CD4-positive, alpha-beta T cell treated with Interleukin-6 for 4 hours (primary cell): Measurements from ENCODE around the gene MGST2.

Source experiments
- DNase-seq: peaks from one replicate; pipeline ENCODE4 v3.0.0-alpha.2; 2020; ENCODE audit warnings: mixed read lengths

MGST2 gene

DNA sequence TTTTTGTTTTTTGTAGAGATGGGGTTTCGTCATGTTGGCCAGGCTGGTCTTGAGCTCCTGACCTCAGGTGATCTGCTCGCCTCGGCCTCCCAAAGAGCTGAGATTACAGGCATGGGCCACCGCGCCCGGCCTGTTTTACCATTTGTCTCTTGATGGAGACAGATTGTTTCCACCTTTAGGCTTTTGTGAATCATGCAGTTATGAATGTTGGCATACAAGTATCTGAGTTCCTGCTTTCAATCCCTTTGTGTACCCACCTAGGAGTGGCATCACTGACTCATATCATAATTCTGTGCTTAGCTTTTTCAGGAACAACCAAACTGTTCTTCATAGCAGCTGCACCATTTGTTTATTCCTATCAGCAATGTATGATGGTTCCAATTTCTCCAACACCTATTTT lies 20.2 kb upstream of the MGST2 start:
- no peak for DNase-seq

DNA sequence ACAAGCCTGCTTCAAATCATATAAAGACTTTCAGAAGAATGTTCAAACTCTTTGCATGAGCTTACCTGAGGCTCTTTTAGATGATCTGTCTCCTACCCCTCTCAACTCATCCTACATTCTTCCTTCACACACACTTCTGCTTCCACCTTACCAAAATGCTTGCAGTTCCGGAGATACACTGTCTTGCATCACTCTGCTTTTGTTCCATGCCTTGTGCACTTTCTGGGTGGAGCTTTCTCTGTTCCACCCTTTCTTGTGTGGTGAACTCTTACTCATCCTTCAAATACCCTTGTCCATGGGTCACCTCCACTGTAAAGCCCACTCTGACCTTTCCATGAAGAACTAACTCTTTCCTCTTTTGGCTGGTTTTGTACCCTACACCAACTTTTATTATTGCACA lies 18.4 kb upstream of the MGST2 start:
- no peak for DNase-seq

DNA sequence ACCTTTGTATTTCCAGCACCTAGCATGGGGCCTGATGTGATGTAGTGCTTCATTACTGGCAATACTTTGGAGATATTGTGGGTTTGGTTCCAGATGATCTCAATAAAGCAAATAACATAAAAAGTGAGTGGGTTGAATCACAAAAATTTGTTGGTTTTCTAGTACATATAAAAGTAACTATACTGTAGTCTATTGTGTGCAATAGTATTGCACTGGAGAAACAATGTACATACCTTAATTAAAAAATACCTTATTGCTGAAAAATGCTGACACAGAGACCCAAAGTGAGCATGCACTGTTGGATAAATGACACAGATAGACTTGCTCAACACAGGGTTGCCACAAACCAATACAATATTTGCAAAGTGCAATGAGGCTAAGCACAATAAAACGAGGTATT lies 17.7 kb upstream of the MGST2 start:
- no peak for DNase-seq

DNA sequence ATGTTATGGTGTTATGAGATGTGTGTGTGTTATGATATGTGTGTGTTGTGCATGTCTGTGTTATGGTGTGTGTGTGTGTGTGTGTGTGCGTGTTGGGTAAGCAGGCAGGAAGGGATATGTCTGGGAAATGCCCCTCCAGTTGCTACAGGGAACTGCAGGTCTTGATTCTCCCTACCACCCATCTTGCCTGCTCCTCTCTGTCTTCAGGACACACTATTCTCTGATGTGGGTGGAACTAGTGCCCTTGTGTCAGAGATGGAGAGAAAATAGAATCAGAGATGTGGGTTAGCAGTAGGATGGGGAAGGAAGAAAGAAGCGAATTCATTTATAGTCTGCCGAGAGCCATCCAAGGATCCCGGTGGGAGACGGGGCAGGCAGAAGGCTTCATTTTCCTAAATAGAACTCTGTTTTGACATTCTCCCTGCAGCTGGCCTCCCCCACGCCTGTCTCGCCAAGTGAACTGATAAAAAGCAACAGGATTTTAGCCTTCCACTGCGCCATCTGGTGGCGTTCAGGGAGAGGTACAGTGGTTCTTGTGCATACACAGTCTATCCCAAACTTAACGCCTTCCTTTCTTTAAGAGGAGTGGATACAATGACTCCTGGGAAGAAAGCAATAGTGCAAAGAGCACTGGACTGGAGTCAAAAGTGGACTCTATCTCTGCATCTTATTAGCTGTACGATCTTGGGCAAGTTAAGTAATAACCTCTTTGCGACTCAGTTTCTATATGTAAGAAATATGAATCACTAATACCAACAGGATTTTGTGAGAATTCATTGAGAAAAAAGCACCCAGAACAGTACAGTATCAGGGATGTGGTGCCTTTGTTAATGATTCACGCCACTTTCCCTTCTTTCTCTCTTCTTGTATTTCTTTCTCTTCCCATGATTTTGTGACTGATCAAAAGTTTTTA lies 14.1 kb upstream of the MGST2 start:
- DNase-seq = peak; percentile 81

DNA sequence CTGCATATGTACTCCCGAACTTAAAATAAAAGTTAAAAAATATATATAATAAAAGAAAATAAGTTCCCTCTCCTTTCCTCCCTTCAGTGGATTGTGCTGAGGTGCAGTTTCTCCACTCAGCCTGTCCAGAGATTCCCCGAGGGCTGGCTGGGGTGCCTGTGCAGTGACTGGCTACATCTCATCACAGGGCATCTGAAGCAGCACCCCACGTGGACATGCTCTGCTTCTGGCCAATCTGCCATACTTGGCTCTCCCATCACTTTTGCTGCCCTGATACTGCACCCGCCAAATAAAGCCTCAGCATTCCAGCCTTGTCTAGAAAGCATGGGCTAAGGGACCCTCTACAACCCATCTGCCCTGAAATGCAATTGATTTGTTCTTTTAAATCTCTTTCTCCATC lies 11.1 kb upstream of the MGST2 start:
- DNase-seq = no peak

DNA sequence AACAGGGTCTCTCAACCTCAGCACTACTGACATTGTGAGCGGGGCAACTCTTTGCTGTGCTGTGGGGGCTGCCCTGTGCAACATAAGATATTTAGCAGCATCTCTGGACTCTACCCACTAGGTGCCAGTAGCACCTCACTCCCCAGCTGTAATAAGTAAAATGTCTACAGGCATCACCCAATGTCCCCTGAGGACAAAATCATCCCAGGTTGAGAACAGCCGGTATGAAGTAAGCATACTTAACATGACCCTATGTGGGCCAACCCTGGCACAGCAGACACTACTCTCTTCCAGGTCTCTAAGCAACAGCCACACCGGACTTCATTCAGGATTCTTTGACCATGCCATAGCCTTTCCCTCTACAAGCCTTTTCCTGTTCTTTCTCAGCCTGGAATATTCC lies 10.5 kb upstream of the MGST2 start:
- DNase-seq = no peak

DNA sequence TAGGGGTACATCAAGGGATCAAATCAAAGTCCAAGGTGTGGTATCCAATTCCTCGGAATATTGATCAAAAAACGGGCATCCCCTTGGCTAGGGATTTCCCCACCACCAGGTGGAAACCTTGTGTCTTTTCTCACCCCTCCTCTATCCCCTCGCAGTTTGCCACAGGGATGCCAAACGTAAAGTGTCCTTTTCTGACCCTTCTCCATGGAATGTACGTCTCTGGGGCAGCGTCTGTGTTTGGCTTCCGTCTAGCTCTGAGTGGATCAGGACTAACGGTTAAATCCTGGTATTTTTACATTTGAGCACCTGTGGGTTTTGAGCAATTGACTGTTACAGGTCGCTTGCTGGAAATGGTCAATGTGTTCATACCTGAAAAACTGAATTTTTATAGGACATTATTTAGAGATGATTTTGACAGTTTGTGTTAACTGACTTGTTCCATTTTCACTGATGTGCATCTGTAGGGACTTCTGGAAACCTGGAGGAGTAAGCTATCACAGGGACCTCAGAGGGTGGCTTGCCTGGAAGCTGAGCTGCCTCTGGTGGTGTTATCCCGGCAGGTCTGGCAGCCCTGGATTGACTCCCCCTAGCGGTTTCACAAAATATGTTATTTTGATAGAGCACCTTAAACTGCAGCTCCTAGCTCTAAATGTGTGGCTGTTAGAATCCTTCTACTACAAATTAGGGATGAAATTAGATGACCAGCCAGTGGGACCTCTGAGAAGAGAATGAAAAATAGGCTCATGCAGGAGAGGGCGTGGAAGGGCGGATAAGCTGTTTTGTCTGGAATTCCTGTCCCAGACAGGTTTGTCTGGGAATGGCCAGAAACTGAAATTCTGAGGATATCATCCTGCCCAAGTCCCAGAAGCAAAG lies 8.8 kb upstream of the MGST2 start:
- DNase-seq = peak; percentile 61

DNA sequence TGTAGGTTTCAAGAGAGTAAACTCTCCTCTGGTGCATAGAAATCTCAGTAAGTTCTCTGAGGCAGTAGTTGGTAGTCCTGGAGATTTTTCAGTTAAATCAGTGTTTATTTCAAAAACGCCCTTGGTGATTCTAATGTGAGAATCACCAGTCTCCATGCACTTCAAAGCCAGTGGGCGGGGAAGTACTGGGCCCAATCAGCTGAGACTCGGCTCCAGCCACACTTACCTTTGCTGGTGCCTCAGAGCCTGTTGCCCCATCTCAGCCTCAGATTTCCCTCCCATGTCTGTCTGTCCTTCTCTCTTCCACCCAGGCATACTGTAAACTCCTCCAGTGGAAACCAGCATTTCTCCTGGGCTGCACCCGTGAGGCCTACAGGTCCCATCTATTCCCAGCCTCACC lies 7.4 kb upstream of the MGST2 start:
- DNase-seq = peak; percentile 50

DNA sequence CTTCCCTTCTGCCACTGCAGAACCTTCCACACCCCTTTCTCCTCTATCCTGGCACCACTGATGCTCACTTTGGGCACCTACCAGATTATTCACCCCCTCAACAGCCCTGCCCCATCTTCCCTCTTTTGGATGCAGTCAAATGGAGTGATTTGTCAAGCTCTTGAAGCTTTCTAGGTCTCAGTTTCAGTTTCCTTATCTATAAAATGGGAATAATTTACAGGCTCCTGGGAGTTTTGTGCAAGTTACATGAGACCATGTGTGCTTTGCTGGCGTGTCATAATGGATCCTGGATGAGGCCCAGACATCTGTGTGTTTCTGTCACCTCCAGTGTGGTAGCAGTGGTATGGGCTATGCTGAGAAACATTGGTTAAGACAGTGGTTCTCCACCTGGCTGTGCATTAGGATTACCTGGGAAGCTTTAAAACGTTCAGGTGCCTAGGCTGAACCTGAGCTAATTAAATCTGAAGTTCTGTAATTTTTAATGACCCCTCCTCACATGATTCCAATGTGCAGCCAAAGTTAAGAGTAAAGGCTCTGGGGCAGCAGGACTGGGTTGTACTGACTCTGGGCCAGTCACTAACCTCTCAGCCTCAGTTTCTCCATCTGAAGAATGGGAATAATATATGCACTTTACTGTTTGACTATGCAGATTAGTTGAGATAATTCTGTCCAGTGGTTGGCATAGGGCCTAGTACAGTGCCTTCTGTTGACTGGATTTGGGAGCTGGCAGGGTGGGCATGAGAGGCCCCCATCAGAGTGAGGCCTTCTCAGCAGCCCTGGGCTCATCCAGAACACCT lies 6.8 kb upstream of the MGST2 start:
- no peak for DNase-seq

DNA sequence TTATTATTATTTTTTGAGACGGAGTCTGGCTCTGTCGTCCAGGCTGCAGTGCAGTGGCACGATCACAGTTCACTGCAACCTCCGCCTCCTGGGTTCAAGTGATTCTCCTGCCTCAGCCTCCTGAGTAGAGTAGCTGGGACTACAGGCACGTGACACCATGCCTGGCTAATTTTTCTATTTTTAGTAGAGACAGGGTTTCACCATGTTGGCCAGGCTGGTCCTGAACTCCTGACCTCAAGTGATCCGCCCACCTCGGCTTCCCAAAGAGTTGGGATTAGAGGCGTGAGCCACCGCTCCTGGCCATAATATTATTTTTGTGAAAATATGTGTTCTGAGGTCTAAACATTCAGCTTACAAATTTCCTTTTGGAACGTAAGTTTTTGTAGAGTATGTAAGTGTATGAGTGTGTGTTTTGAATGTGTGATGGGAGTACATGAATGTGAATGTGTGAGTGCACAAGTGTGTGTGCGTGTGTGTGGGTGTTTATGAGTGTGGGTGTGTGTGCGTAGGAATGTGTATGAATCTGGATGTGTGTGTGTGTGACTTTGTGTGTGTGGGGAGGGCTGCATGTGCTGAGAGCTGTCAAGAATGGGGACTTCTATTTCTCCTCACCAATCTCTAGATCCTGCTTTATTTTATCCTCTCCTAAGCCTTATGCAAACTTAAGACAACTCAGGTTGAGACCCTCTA lies 5.7 kb upstream of the MGST2 start:
- no peak for DNase-seq

DNA sequence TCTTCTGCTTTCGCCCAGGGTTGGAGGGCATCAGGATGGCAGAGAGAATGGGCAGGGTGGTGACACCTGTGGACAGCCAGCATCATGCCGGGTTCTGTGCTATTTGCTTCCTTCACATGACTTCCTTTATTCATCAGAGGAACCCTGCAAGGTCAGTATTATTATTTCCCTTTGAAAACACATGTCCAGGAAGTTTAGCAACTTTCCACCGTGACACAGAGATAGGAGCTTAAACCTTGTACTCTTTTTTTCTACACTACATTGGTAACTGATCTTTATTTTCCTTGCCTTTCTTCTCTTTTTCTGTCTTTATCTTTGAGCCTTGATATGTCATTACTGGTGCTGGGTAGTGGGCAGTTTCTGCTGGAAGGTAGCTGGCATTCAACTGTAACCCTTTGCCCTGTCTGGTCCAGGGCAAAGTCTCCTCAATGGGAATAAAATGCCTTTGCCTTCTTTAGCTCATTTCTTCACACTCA lies 5.0 kb upstream of the MGST2 start:
- no peak for DNase-seq

DNA sequence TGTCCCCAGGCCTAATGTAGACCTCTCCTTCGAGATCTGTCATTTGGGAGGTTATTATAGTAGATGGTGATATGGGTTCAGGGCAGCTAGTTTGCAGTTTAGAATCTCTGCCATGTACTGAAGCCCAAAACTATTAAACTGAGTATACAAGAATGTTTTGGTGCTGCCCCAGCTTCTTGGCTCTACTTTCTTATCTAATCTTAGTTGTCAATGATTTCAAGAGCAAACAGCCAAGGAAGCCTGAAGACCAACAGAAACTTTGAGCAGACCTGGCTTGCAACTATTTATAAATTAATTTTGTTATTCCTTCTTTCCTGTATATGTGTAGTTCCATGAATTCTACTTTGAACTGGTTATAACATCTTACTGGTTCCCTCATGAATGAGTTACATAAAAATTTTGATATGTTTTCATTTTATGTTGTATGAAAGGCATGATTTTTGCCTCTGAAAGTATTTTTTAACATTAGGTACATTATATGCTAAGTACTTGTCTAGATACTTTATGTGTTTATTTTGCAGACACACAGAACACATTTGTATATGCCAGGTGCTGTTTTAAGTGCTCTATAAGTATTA lies 2.0 kb upstream of the MGST2 start:
- DNase-seq = no peak

DNA sequence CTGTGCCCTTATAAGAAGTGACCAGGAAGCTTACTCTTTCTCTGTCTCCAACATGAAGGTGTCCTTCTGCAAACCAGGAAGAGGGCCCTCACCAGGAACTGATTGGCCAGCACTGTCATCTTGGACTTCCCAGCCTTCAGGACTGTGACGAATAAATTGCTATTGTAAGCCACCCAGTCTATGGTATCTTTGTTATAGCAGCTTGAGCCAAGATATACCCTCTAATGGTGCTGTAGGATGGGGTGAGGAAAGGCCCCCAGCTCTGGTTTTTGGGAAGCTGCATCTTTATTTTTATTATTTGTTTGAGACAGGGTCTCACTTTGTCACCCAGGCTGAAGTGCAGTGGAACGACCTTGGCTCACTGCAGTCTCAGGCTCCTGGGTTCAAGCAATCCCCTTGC lies 1.2 kb upstream of the MGST2 start:
- DNase-seq = no peak

DNA sequence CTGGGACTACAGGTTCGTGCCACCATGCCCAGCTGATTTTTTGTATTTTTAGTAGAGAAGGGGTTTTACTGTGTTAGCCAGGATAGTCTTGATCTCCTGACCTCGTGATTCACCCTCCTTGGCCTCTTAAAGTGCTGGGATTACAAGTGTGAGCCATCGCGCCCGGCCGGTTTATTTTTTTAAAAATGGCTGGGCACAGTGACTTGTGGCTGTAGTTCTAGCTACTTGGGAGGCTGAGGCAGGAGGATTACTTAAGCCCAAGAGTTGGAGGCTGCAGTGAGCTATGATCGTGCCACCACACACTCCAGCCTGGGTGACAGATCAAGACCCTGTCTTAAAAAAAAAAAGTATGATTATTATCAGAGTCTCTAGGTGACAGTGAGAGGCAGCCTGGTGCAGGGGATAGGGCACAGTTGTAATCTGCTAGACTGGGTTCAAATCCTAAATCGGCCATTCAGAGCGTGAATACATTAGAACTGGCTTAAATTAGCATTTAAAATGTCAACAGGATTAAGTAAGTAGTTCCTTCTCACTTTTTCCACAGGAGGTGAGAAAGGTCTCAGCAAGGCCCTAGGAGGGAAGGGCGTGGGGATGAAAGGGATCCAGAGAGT lies 435 bp upstream of the MGST2 start:
- DNase-seq = no peak

DNA sequence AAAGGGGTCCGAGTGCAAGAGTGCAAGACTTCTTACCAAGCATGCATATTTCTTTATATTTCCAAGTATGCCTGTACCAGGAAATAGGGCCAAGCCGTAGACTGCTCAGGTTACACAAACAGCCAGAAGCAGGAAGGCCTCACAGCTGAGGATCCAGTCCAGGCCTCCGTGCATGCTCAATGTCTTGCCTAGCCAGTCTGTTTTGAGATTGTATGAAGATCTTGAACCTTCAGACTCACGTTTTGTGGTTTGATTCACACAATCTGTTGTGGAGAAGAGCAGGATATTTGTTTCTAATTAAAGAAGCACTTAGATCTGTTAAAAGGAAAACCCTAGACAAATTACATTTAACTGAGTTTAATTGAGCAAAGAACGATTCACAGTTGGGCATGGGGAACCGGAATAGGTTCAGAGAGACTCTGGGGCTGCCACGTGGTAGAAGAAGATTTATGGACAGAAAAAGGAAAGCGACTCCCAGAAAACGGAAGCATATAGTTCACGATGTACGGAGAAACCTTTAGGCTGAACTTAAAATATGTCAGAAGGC lies 1.2 kb downstream of the MGST2 start:
- peak; percentile 31 for DNase-seq

DNA sequence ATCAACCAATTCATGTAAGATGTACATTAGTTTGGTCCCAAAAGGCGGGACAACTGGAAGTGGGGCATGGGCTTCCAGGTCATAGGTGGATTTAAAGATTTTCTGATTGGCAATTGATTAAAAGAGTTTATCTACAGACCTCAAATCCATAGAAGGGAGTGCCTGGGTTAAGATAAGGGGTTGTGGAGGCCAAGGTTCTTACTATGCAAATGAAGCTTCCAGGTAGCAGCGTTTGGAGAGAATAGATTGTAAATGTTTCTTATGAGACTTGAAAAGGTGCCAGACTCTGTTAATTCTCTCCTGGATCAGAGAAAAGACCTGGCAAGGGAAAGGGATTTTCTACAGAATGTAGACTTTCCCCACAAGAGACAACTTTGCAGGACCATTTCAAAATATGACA lies 2.4 kb downstream of the MGST2 start:
- DNase-seq = no peak

DNA sequence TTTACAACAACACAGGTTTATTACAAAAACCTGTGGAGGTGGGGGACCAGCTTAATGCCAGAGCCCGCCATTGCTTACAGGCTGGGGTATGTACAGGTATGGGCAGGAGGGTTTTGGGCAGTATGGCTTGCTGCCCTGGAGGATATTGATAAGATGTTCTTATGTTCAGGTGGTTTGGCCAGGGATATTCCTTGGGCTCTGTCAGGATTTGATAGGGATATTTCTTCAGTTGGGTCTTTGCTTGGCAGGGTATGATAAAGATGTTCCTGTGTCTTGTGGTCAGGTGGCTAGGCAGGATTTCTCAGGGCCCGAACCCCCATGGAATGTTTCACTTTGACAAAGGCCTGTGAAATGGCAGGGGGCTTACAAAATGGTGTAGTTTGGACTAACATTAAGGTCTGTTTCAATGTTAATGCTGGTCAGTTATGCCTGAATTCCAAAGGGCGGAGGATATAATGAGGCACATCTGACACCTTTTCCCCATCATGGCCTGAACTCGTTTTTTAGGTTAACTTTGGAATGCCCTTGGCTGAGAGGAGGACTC lies 3.1 kb downstream of the MGST2 start:
- DNase-seq = no peak

DNA sequence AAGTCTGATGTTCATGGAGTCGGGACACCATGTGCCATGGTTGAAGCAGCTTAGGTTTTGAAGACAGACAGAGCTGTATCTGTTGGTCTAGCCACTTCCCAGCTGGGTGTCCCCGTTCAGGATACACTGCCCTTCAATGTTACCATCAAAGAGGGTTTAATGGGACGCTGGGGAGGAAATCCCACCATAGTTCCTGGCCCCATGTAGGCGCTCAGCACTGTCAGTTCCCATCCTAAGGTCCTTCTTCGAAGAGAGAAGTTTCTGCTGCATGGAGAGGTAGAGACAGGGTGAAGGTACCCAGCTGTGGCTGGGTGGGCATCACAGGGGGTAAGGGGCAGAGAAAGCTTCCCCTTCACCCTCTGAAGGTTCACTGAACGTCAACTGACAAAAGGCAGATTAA lies 3.7 kb downstream of the MGST2 start:
- DNase-seq = no peak

DNA sequence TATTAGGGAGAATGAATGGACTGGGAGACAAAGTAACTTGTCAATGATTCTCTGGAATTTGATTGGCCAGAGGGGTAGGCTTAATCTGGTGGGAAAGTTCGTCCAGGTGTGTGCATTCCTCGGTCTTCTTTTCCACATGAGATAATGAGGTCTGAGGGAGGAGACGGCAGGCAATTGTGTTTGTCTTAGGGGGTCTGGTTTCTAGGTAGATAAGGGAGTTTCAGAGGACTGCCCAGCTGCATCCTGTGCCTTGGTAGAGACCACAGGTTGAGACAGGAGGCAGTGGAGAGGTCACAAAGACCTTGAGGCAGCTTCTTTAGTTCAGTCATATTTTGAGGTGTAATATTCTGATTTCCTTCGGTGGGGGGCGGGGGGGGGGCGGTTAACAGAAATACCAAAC lies 4.3 kb downstream of the MGST2 start:
- no peak for DNase-seq

DNA sequence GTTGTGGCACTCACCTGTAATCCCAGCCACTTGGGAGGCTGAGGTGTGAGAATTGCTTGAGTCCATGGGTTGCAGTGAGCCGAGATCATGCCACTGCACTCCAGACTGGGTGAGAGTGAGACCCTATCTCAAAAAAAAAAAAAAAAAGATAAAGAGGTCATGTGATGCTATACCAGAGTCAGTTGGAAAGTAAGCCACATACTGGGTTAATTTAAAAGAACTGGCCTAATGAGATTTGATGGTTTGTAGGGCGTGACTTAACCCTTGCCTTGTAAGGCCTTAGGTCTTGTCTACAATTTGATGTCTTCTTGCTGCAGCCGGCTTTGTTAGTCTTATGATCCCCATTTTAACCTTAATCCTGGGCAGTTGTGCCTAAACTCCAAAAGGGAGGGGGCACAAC lies 5.2 kb downstream of the MGST2 start:
- no peak for DNase-seq

DNA sequence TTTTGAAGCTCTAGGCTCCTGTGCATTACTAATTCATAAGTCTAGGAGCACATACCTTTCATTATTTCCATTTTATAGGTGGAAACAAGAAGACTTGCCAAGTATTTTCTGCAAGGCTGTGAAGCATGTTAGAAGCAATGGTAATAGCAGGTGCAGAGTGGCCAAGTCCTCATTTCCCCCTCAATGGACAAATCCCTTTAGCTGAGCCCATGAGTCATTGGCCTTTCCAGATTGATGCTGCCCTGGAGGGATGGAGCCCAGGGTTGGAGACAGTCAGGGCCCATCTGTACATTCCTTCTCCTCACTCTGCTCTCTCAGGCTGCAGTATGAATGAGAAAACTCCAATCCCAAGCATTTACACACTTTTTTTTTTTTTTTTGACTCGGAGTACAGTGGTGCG lies 6.6 kb downstream of the MGST2 start:
- DNase-seq = no peak
